Osteocyte (in vitro differentiated cells): ENCODE results near the gene CMIP. TPM values are rescaled to one million over a fixed set of nuclear protein-coding genes. Genes with fewer than 3 reads are reported as not detected.
A peak's percentile ranks its signal among the peaks of the same experiment; 100 is the strongest.

ENCODE experiments used
- DNase-seq: peaks from one replicate; pipeline ENCODE4 v3.0.0; 2021; ENCODE audit warnings: mixed read lengths; ENCODE audit not compliant: unreplicated experiment; ENCODE audit errors: extremely low spot score
- H3K27ac Mint-ChIP-seq: one replicate; pipeline ENCODE4 v1.8.0; 2021; ENCODE audit warnings: mild to moderate bottlenecking, mixed read lengths; ENCODE audit not compliant: unreplicated experiment
- H3K27me3 Mint-ChIP-seq: one replicate; pipeline ENCODE4 v1.8.0; 2021; ENCODE audit warnings: mixed read lengths; ENCODE audit not compliant: unreplicated experiment
- H3K36me3 Mint-ChIP-seq: one replicate; pipeline ENCODE4 v1.8.0; 2021; ENCODE audit warnings: mixed read lengths; ENCODE audit not compliant: unreplicated experiment
- H3K4me1 Mint-ChIP-seq: one replicate; pipeline ENCODE4 v1.8.0; 2021; ENCODE audit warnings: mixed read lengths; ENCODE audit not compliant: unreplicated experiment
- H3K4me3 Mint-ChIP-seq: one replicate; pipeline ENCODE4 v1.8.0; 2021; ENCODE audit warnings: mild to moderate bottlenecking, moderate library complexity, mixed read lengths; ENCODE audit not compliant: unreplicated experiment
- H3K9me3 Mint-ChIP-seq: one replicate; pipeline ENCODE4 v1.8.0; 2021; ENCODE audit warnings: mixed read lengths; ENCODE audit not compliant: unreplicated experiment
- CTCF ChIP-seq: fragments of 200-600 bp; sonication (generic); IDR thresholded peaks from 2 replicates; pipeline ENCODE4 v1.5.0; 2021; ENCODE audit warnings: antibody characterized with exemption, mild to moderate bottlenecking, moderate library complexity
- total RNA-seq: library from RNA; stranded (reverse); gene quantifications from 2 replicates; pipeline ENCODE4 v1.2.1, GENCODE V29; 2021

The CMIP gene
- total RNA-seq, 1 donor from 2014 or later: 38.0 TPM

GRCh38 chr16:81526199-81526598 lies 81.6 kb downstream of the CMIP start:
- H3K4me1 Mint-ChIP-seq: peaks cover 26% of the 10 kb centered on the region
- H3K4me3 Mint-ChIP-seq: no peak overlapping the region
- no peak for TF ChIP-seq CTCF
- H3K36me3 Mint-ChIP-seq: no peaks in the 10 kb centered on the region
- no peak for DNase-seq
- peak overlapping the region; percentile 95 for H3K27ac Mint-ChIP-seq
- H3K27me3 Mint-ChIP-seq: no peaks in the 10 kb centered on the region
- no peaks in the 10 kb centered on the region for H3K9me3 Mint-ChIP-seq

- Mint-ChIP-seq H3K36me3 (no peaks in the 10 kb centered on the region), H3K4me1 (peaks cover 26% of the 10 kb centered on the region), H3K9me3 (no peaks in the 10 kb centered on the region), H3K27ac (peak overlapping the region; percentile 95), H3K27me3 (no peaks in the 10 kb centered on the region), H3K4me3 (peak overlapping the region; percentile 58)
- no peak for DNase-seq
- TF ChIP-seq CTCF: no peak
Measured at GRCh38 chr16:81526935-81527334, 82.3 kb downstream of the CMIP start.

GRCh38 chr16:81527477-81528178 lies 83.0 kb downstream of the CMIP start:
- Mint-ChIP-seq H3K36me3 (no peaks in the 10 kb centered on the region), H3K9me3 (no peaks in the 10 kb centered on the region), H3K27me3 (no peaks in the 10 kb centered on the region), H3K4me1 (peaks cover 31% of the 10 kb centered on the region), H3K4me3 (no peak overlapping the region), H3K27ac (peak overlapping the region; percentile 95)
- no peak for DNase-seq
- no peak for TF ChIP-seq CTCF

- no peak for TF ChIP-seq CTCF
- Mint-ChIP-seq H3K36me3 (no peaks in the 10 kb centered on the region), H3K4me1 (peaks cover 37% of the 10 kb centered on the region), H3K27ac (no peak overlapping the region), H3K27me3 (no peaks in the 10 kb centered on the region), H3K4me3 (no peak overlapping the region), H3K9me3 (no peaks in the 10 kb centered on the region)
- no peak for DNase-seq
Measured at GRCh38 chr16:81528256-81528655, 83.6 kb downstream of the CMIP start.

GRCh38 chr16:81530296-81530721 lies 85.7 kb downstream of the CMIP start:
- Mint-ChIP-seq H3K4me3 (no peak overlapping the region), H3K27ac (no peak overlapping the region), H3K9me3 (no peaks in the 10 kb centered on the region), H3K27me3 (no peaks in the 10 kb centered on the region), H3K4me1 (peaks cover 54% of the 10 kb centered on the region), H3K36me3 (no peaks in the 10 kb centered on the region)
- no peak for DNase-seq
- TF ChIP-seq CTCF: no peak
